Heart left ventricle (tissue), 16 donors: ENCODE data around the gene CRADD. TPM values are rescaled to one million over a fixed set of nuclear protein-coding genes. Genes with fewer than 3 reads are reported as not detected.
"Not testable (repeated sequence)": the region's sequence is repeated elsewhere in the genome, so short reads cannot be mapped to it uniquely, and the experiment has no call there.

ENCODE experiments used
- ATAC-seq, 4 donors: fragments of 200-7000 bp; cut with Tn5 transposase; one replicate each; pipeline ENCODE4 v1.9.1; 2020 to 2022; ENCODE audit warnings: moderate library complexity in 4 of 4, mild to moderate bottlenecking in 3 of 4, moderate number of reproducible peaks in 1 of 4
- DNase-seq, 5 donors: peaks; one replicate each; pipeline ENCODE4 v3.0.0-alpha.2; 2020
- H3K27ac ChIP-seq, 12 donors: fragments of 200-600 bp; sonication (generic) in 4 of 12; one replicate each; pipeline versions ENCODE4 v1.5.0 to v1.8.0; 2016 to 2022; ENCODE audit warnings: mild to moderate bottlenecking in 2 of 12
- H3K27me3 ChIP-seq, 9 donors: fragments of 200-600 bp; sonication (generic) in 2 of 9; one replicate each; pipeline versions ENCODE4 v1.5.1 to v1.8.0; 2016 to 2022; ENCODE audit warnings: mild to moderate bottlenecking in 3 of 9
- H3K36me3 ChIP-seq, 9 donors: fragments of 200-600 bp; sonication (generic) in 2 of 9; one replicate each; pipeline versions ENCODE4 v1.5.0 to v1.8.0; 2018 to 2022; ENCODE audit warnings: mild to moderate bottlenecking in 2 of 9
- H3K4me1 ChIP-seq, 12 donors: fragments of 200-600 bp; sonication (generic) in 4 of 12; one replicate each; pipeline versions ENCODE4 v1.5.0 to v1.8.0; 2016 to 2022; ENCODE audit warnings: mild to moderate bottlenecking in 3 of 12
- H3K4me3 ChIP-seq, 12 donors: fragments of 200-600 bp; sonication (generic) in 4 of 12; one replicate each; pipeline versions ENCODE4 v1.5.0 to v1.8.0; 2017 to 2022; ENCODE audit warnings: mild to moderate bottlenecking in 9 of 12, moderate library complexity in 4 of 12
- H3K9me3 ChIP-seq, 12 donors: fragments of 200-600 bp; sonication (generic) in 4 of 12; one replicate each; pipeline versions ENCODE4 v1.5.0 to v1.8.0; 2016 to 2022; ENCODE audit warnings: mild to moderate bottlenecking in 1 of 12
- POLR2A ChIP-seq, 2 donors: fragments of 450-650 bp; IDR thresholded peaks; one replicate each; pipeline ENCODE4 v1.6.1; 2017; ENCODE audit warnings: antibody characterized with exemption in 2 of 2, mild to moderate bottlenecking in 2 of 2, moderate library complexity in 2 of 2
- WGBS, 4 donors: extraction: QIAGEN DNeasy Blood & Tissue Kit in 2 of 4; methylation state at CpG; one replicate each; pipeline versions ENCODE4 v1.1.5 to v1.1.7; 2013 to 2018; 5-methylcytosine and 5-hydroxymethylcytosine counted together
- intact Hi-C, 10 donors: fragments of 100-400 bp; cut with DNase I; formaldehyde crosslinking; loops; one replicate each; pipeline versions ENCODE4 v1.11.1 to v1.14.2; 2022
- polyA plus RNA-seq, 2 donors: library from polyadenylated mRNA; stranded (reverse); fragments of 200-250 nt; gene quantifications; one replicate each; pipeline ENCODE4 v1.2.3, GENCODE V29; 2013
- total RNA-seq, 9 donors: library from RNA; depleted of rRNA in 2 of 9; stranded (reverse); fragments of >200 nt in 2 of 9; fragmentation: NEBNext Ultra II Directional in 3 of 9; extraction: Animal tissue kit (Norgen Biotek cat#: 25700) in 3 of 9; gene quantifications; one replicate each; pipeline versions ENCODE4 v1.1.0 to v1.2.4, GENCODE V29; 2016 to 2023
- TF ChIP-seq, protein P1 (sequence below), 12 donors: fragments of 200-600 bp; sonication (generic) in 4 of 12; IDR thresholded peaks; one replicate each; pipeline versions ENCODE4 v1.5.0 to v1.8.0; 2018 to 2022; ENCODE audit warnings: antibody characterized with exemption in 12 of 12, mild to moderate bottlenecking in 5 of 12
- donor health status: ischemic (EF 13 %, LVEDD 7.1; RV severe dilation, severe dysfunction).
- donor health status: healthy with polysubstance abuse.
- donor health status: DM: no; HTN: yes; CAD: no.
- donor health status: DM: no; HTN: no; CAD: no.
- donor health status: ischemic (EF 25% LVEDD 6.9; RV normal size, moderate dysfunction).
- donor health status: ischemic (EF 25% LVEDD 5.7; RV mildly dilated, moderate dysfunction).
- donor health status: healthy.
- donor health status: DM: yes; HTN: yes; CAD: no.
- donor health status: ischemic (EF 35%, LVEDD 5.7; RV mildly dilated, moderate dysfunction).
- donor health status: nonischemic (EF 11% LVEDD 7.7; RV severe dilation, severe dysfunction).
- donor health status: DM: yes; HTN: yes; CAD: no.
- donor health status: PGD.
- donor health status: ischemic (EF 29% LVEDD 5.4; RV normal size, mild dysfunction).
- donor health status: nonischemic (EF 23%, LVEDD 6.1; RV moderate dilation, normal function).

The CRADD gene
- total and polyA plus RNA-seq, 11 donors: 11.0 to 100 (median 44.5) TPM

DNA sequence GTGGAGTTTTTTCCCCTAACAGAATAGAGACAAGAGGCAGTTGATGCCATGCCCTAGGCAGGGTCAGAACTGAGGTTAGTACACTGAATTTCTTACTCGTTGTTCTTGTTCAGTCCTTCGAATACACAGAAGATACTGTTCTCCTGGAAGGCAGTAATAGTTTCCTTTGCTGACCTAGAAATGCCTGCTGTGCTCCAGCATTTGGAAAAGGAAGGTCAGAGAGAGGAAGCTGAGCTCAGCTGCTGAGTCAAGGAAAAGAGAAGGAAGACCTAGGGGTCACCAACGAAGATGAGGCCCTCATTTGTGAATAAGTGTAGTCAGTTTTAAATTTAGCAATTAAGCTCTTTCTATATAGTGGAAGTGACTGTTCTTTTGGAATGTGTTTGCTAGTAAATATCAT, 100.1 kb downstream of the CRADD start:
- DNase-seq (peak in 3 of 5 donors; percentile 34 to 43 (median 37)), ATAC-seq (peak; percentile 57 to 81 (median 76))
- no peaks in the 10 kb centered on the region for H3K9me3 ChIP-seq
- intact Hi-C loops: loop anchor here in 5 of 10 donors (5.0 to 10.0 kb wide), 3 partner anchors 35 to 298 kb away; no protein-coding TSS in a partner anchor
- no peak overlapping the region for H3K4me3 ChIP-seq
- H3K36me3 ChIP-seq: no peaks in the 10 kb centered on the region
- H3K27ac ChIP-seq: peak overlapping the region; percentile 74 to 92 (median 84)
- H3K4me1 ChIP-seq: peaks cover 12 to 58% (median 44%) of the 10 kb centered on the region in 12 donors
- no peak for TF ChIP-seq POLR2A (IDR thresholded peaks at IDR 0.05)
- no peaks in the 10 kb centered on the region for H3K27me3 ChIP-seq
- WGBS, 4 donors: 9 to 28% (median 13%) methylated on average over 3 of the region's 3 CpGs

DNA sequence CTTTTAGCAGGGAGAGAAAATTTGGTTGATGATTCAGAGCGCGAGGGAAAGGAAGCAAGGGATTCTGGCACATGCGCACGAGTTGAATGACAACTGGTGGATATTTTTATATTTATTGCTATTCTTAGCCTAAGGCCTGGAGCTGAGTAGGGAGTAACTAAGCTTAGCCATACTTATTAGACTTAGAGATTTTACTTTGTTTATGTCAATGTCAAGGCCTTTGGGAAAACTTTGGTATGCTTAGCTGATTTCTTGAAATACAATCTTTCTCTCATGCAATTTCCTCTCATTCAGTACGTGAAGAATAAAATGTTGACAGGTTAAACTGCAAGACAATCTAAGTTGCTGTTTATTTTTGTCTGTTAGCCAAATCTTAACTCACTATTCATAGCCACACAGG, 101.1 kb downstream of the CRADD start:
- Histone ChIP-seq H3K27ac (peak overlapping the region; percentile 74 to 92 (median 84)), H3K27me3 (no peaks in the 10 kb centered on the region), H3K4me1 (peaks cover 12 to 54% (median 45%) of the 10 kb centered on the region in 12 donors), H3K36me3 (no peaks in the 10 kb centered on the region), H3K9me3 (no peaks in the 10 kb centered on the region), H3K4me3 (peak overlapping the region in 5 of 12 donors; percentile 1 to 12 (median 9))
- intact Hi-C loops: loop anchor here in 6 of 10 donors (2.0 to 10.0 kb wide), 4 partner anchors 34 to 296 kb away; no protein-coding TSS in a partner anchor
- ATAC-seq (peak; percentile 83 to 92 (median 88)), DNase-seq (peak in 4 of 5 donors; percentile 66 to 80 (median 72))
- TF ChIP-seq, protein P1, sequence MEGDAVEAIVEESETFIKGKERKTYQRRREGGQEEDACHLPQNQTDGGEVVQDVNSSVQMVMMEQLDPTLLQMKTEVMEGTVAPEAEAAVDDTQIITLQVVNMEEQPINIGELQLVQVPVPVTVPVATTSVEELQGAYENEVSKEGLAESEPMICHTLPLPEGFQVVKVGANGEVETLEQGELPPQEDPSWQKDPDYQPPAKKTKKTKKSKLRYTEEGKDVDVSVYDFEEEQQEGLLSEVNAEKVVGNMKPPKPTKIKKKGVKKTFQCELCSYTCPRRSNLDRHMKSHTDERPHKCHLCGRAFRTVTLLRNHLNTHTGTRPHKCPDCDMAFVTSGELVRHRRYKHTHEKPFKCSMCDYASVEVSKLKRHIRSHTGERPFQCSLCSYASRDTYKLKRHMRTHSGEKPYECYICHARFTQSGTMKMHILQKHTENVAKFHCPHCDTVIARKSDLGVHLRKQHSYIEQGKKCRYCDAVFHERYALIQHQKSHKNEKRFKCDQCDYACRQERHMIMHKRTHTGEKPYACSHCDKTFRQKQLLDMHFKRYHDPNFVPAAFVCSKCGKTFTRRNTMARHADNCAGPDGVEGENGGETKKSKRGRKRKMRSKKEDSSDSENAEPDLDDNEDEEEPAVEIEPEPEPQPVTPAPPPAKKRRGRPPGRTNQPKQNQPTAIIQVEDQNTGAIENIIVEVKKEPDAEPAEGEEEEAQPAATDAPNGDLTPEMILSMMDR (IDR thresholded peaks at IDR 0.05): no peak
- WGBS, 4 donors: 1 to 11% (median 6%) methylated on average over 5 of the region's 5 CpGs

DNA sequence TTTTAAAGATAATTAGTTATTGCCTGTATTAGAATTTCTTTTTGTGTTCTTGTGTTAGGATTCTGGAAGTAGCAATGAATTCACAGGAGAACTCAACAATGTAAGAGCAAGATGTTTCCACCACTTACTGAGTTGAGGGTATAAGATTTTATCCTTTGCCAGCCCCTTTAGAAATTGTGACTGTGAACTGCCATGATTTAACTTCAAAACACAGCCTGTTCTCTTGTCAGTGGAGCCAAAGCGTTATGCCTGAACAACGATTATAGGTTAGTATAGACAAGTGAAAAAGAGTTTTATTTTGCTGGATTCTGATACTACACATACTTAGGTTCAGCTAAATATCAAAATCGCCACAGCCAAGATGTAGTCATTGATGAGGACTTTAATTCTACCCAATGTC, 101.6 kb downstream of the CRADD start:
- peak overlapping the region; percentile 74 to 92 (median 84) for H3K27ac ChIP-seq
- H3K36me3 ChIP-seq: no peaks in the 10 kb centered on the region
- no peaks in the 10 kb centered on the region for H3K9me3 ChIP-seq
- TF ChIP-seq POLR2A (IDR thresholded peaks at IDR 0.05): no peak
- TF ChIP-seq, protein P1 (IDR thresholded peaks at IDR 0.05): no peak
- H3K27me3 ChIP-seq: no peaks in the 10 kb centered on the region
- H3K4me1 ChIP-seq: peaks cover 12 to 59% (median 48%) of the 10 kb centered on the region in 12 donors
- H3K4me3 ChIP-seq: peak overlapping the region in 4 of 12 donors; percentile 5 to 12 (median 10)
- no peak for DNase-seq
- intact Hi-C loops: loop anchor here in 6 of 10 donors (2.0 to 10.0 kb wide), 4 partner anchors 34 to 296 kb away; no protein-coding TSS in a partner anchor
- no peak for ATAC-seq
- WGBS, 4 donors: 60 to 68% (median 66%) methylated on average over 3 of the region's 3 CpGs

DNA sequence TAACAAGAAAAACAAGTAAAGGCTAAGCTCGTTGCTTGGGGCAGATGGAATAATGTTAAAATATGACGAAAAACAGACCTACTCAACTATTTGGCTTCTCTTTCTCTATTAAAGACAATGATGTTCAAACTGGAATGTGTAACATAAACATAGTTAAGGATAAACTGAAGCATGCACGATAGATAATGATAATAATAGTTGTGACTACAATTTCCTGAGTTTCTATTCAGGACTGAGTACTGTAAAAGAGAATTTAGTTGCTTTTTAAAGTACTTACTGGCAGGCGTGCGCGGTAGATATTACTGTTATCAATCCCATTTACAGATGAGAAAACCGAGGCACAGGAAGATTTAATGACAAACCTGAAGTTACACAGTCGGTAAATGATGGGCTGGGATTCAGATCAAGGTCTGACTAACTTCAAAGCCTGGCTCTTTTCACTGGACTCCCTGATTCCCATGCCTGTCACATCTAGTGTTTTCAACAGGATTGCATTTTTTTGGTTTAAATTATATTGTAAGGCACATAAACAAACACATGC, 103.0 kb downstream of the CRADD start:
- peaks cover 15 to 73% (median 61%) of the 10 kb centered on the region in 12 donors for H3K4me1 ChIP-seq
- WGBS, 4 donors: 64 to 72% (median 66%) methylated on average over 8 of the region's 8 CpGs
- TF ChIP-seq, protein P1 (IDR thresholded peaks at IDR 0.05): no peak
- TF ChIP-seq POLR2A (IDR thresholded peaks at IDR 0.05): no peak
- H3K27me3 ChIP-seq: no peaks in the 10 kb centered on the region
- H3K9me3 ChIP-seq: no peaks in the 10 kb centered on the region
- H3K36me3 ChIP-seq: no peaks in the 10 kb centered on the region
- peak overlapping the region in 11 of 12 donors; percentile 75 to 92 (median 85) for H3K27ac ChIP-seq
- DNase-seq: no peak
- intact Hi-C loops: loop anchor here in 1 of 10 donors (10.0 kb wide), 1 partner anchor 115 kb away; no protein-coding TSS in a partner anchor
- no peak for ATAC-seq
- H3K4me3 ChIP-seq: no peak overlapping the region

DNA sequence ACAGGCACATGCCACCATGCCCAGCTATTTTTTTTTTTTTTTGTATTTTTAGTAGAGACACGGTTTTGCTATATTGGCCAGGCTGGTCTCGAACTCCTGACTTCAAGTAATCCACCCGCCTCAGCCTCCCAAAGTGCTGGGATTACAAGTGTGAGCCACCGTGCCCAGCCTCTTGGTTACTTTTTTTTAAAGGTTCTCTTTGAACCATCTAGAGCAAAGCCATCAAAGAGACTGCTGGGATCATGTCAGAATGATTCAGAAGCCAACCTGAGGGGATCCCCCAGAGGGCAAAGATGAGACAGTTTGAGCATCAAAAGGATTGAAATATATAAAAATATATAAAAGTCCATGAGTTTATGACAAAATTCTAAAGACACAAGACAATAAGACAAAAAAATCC, 103.7 kb downstream of the CRADD start:
- H3K9me3 ChIP-seq, H3K4me3 ChIP-seq, ATAC-seq, H3K36me3 ChIP-seq, DNase-seq, H3K27me3 ChIP-seq: not testable (repeated sequence)
- Histone ChIP-seq H3K4me1 (peaks cover 15 to 78% (median 68%) of the 10 kb centered on the region in 12 donors), H3K27ac (peak overlapping the region in 6 of 12 donors; percentile 12 to 92 (median 70))
- intact Hi-C loops: loop anchor here in 1 of 10 donors (10.0 kb wide), 1 partner anchor 114 kb away; no protein-coding TSS in a partner anchor
- WGBS, 4 donors: 72 to 75% (median 74%) methylated on average over 4 of the region's 4 CpGs

DNA sequence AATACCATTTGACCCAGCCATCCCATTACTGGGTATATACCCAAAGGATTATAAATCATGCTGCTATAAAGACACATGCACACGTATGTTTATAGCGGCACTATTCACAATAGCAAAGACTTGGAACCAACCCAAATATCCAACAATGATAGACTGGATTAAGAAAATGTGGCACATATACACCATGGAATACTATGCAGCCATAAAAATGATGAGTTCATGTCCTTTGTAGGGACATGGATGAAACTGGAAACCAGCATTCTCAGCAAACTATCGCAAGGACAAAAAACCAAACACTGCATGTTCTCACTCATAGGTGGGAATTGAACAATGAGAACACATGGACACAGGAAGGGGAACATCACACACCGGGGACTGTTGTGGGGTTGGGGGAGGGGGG, 104.8 kb downstream of the CRADD start:
- not testable (repeated sequence) for H3K4me3 ChIP-seq, H3K27me3 ChIP-seq, ATAC-seq, DNase-seq, H3K9me3 ChIP-seq, H3K36me3 ChIP-seq, H3K27ac ChIP-seq
- intact Hi-C loops: loop anchor here in 1 of 10 donors (10.0 kb wide), 1 partner anchor 113 kb away; no protein-coding TSS in a partner anchor
- WGBS, 4 donors: 69 to 100% (median 91%) methylated on average over 4 of the region's 4 CpGs
- H3K4me1 ChIP-seq: peaks cover 14 to 78% (median 65%) of the 10 kb centered on the region in 12 donors
